ENCODE results near the gene RPAP3. TPM values are rescaled to one million over a fixed set of nuclear protein-coding genes. Genes with fewer than 3 reads are reported as not detected.

The RPAP3 gene
- total RNA-seq, 4 donors from 2014 or later, result 11.7 to 25.5 (median 19.4) TPM

GRCh38 chr12:47729233-47729632 lies 23.4 kb upstream of the RPAP3 start:
- Histone ChIP-seq H3K9me3 (no peaks in the 10 kb centered on the region), H3K4me3 (no peak overlapping the region), H3K27ac (no peak overlapping the region), H3K27me3 (no peaks in the 10 kb centered on the region), H3K36me3 (no peaks in the 10 kb centered on the region), H3K4me1 (peaks cover 58% of the 10 kb centered on the region)
- DNase-seq (ENCODE audit: low spot score in 2 of 2), result no peak
- WGBS, result 53% methylated on average over 3 of the region's 3 CpGs
- TF ChIP-seq POLR2AphosphoS5 (IDR thresholded peaks at IDR 0.05) (no peak), EP300 (IDR thresholded peaks at IDR 0.05) (no peak), POLR2A (IDR thresholded peaks at IDR 0.05) (no peak), CTCF (IDR thresholded peaks at IDR 0.05) (no peak)

- Histone ChIP-seq H3K36me3 (peaks cover 1% of the 10 kb centered on the region), H3K9me3 (no peaks in the 10 kb centered on the region), H3K4me3 (no peak overlapping the region), H3K27me3 (no peaks in the 10 kb centered on the region), H3K4me1 (peaks cover 61% of the 10 kb centered on the region), H3K27ac (peak overlapping the region; percentile 84)
- no peak for TF ChIP-seq POLR2AphosphoS5 (IDR thresholded peaks at IDR 0.05)
- no peak for TF ChIP-seq EP300 (IDR thresholded peaks at IDR 0.05)
- no peak for TF ChIP-seq POLR2A (IDR thresholded peaks at IDR 0.05)
- no peak for TF ChIP-seq CTCF (IDR thresholded peaks at IDR 0.05)
- 46% methylated on average over 4 of the region's 5 CpGs for WGBS
- no peak for DNase-seq (ENCODE audit: low spot score in 2 of 2)
These were observed 20.1 kb upstream of the RPAP3 start for GRCh38 chr12:47725893-47726292.

GRCh38 chr12:47725091-47725772 lies 19.4 kb upstream of the RPAP3 start, which contains the start of gene ENDOU:
Gene ENDOU, minus strand, starts transcription at chr12:47725490. Its CDS starts 77 bp downstream, at chr12:47725413.
- TF ChIP-seq CTCF (IDR thresholded peaks at IDR 0.05) (no peak), POLR2A (IDR thresholded peaks at IDR 0.05) (no peak), POLR2AphosphoS5 (IDR thresholded peaks at IDR 0.05) (no peak), EP300 (IDR thresholded peaks at IDR 0.05) (no peak)
- Histone ChIP-seq H3K9me3 (no peaks in the 10 kb centered on the region), H3K4me3 (no peak within 1 kb of the TSS), H3K4me1 (peaks cover 54% of the 10 kb centered on the region), H3K27ac (peak within 1 kb of the TSS; percentile 84), H3K27me3 (no peaks in the 10 kb centered on the region), H3K36me3 (peaks cover 4% of the 10 kb centered on the region)
- peak; percentile 61 to 76 for DNase-seq (ENCODE audit: low spot score in 2 of 2)
- 88% methylated on average over 7 of the region's 8 CpGs for WGBS

- TF ChIP-seq POLR2AphosphoS5 (IDR thresholded peaks at IDR 0.05) (no peak), EP300 (IDR thresholded peaks at IDR 0.05) (no peak), POLR2A (IDR thresholded peaks at IDR 0.05) (no peak), CTCF (IDR thresholded peaks at IDR 0.05) (no peak)
- Histone ChIP-seq H3K27me3 (no peaks in the 10 kb centered on the region), H3K27ac (peak overlapping the region; percentile 26), H3K4me1 (peaks cover 47% of the 10 kb centered on the region), H3K36me3 (peaks cover 11% of the 10 kb centered on the region), H3K4me3 (no peak overlapping the region), H3K9me3 (no peaks in the 10 kb centered on the region)
- DNase-seq (ENCODE audit: low spot score in 2 of 2), result peak in 1 of 2 donors; percentile 74
- 84% methylated on average over 5 of the region's 5 CpGs for WGBS
These were observed 17.3 kb upstream of the RPAP3 start for GRCh38 chr12:47722941-47723631.

- Histone ChIP-seq H3K27ac (peak overlapping the region; percentile 26), H3K9me3 (no peaks in the 10 kb centered on the region), H3K4me1 (peaks cover 55% of the 10 kb centered on the region), H3K27me3 (no peaks in the 10 kb centered on the region), H3K4me3 (no peak overlapping the region), H3K36me3 (peaks cover 11% of the 10 kb centered on the region)
- peak in 1 of 2 donors; percentile 37 for DNase-seq (ENCODE audit: low spot score in 2 of 2)
- no peak for TF ChIP-seq POLR2A (IDR thresholded peaks at IDR 0.05)
- TF ChIP-seq EP300 (IDR thresholded peaks at IDR 0.05), result no peak
- TF ChIP-seq POLR2AphosphoS5 (IDR thresholded peaks at IDR 0.05), result no peak
- TF ChIP-seq CTCF (IDR thresholded peaks at IDR 0.05), result no peak
- WGBS, result 56% methylated on average over 7 of the region's 7 CpGs
These were observed 16.5 kb upstream of the RPAP3 start for GRCh38 chr12:47722136-47722834.

Data from suprapubic skin (tissue), 4 donors.